ENCODE data around the gene CD6. TPM values are rescaled to one million over a fixed set of nuclear protein-coding genes. Genes with fewer than 3 reads are reported as not detected.

CD6 gene
- total and polyA plus RNA-seq, 2 donors (not counting 3 experiments of a cell fraction or from before 2014, with no cell fraction given) = not detected

DNA sequence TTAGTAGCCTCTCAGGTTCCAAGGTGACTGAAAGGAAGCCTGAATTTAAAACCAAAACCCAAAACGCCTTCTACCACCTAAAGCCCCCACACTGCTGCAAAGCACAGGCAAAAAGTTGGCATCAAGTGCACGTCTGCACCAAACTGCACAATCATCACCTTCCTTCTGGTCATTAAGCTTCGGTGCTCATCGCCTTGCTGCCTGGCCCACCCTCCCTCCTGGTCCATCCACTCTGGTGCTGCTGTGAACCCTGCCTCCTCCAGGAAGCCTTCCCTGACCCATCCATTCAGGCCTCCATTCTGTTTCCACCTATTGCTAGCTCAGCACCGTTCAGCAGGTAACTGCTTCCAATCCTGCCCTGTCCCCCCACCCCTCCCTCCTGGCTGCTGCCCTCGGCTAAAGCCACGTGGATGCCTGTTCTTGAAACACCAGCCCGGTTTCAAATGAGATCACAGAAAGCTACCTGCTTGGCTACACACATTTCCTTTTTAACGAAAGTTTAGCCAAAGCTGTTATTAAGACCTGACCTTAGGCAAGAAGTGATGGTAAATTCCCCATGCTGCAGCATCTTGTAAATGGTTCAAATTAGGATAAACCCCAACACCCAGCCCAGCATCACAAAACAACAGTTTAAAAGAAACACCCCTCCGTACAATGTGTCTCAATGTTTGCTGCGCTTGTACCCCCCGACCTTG is 77.0 kb downstream of the CD6 start:
- intact Hi-C loops (cut with micrococcal nuclease) (no loop called here), dilution Hi-C loops (cut with MboI; ENCODE audit: extremely low pct_ligation_motif_present, low sequenced_read_pairs) (no loop called here)
- Histone ChIP-seq H3K9ac (replicated peaks; ENCODE audit: extremely low read depth, insufficient read depth, low read length) (no peak overlapping the region), H3K79me2 (ENCODE audit: control insufficient read depth, insufficient read depth, low read length) (no peaks in the 10 kb centered on the region), H3K4me1 (ENCODE audit: control insufficient read depth, extremely low read depth, insufficient read depth, low read length) (no peaks in the 10 kb centered on the region), H3K9me3 (replicated peaks; ENCODE audit: control insufficient read depth, insufficient read depth, low read length) (no peaks in the 10 kb centered on the region), H3K4me2 (ENCODE audit: insufficient read depth, low read length) (no peak overlapping the region), H2AFZ (ENCODE audit: low read depth, low read length) (no peak overlapping the region), H4K20me1 (replicated peaks; ENCODE audit: control insufficient read depth, extremely low read depth, insufficient read depth, low read length) (no peaks in the 10 kb centered on the region), H3K4me3 (replicated peaks in 1 of 3; ENCODE audit: insufficient read depth in 1 of 3, low read depth in 1 of 3, low read length in 3 of 3) (no peak overlapping the region), H3K27me3 (ENCODE audit: control insufficient read depth in 2 of 2, insufficient read depth in 2 of 2, low read length in 2 of 2) (peaks cover 2 to 3% of the 10 kb centered on the region in 2 experiments), H3K9me1 (replicated peaks; ENCODE audit: control insufficient read depth, extremely low read depth, insufficient read depth, low read length) (no peaks in the 10 kb centered on the region), H3K36me3 (ENCODE audit: control insufficient read depth in 2 of 2, extremely low read depth in 1 of 2, insufficient read depth in 2 of 2, low read length in 2 of 2) (no peaks in the 10 kb centered on the region), H3K27ac (ENCODE audit: insufficient read depth, low read depth, low read length) (no peak overlapping the region)
- FAIRE-seq (no peak), DNase-seq (ENCODE audit: low read depth, low spot score) (no peak)
- ChIA-PET POLR2A (no interaction called here), CTCF (no interaction called here)
- no TSS peak for BruUV-seq (replicated peaks)
- TF ChIP-seq MYC (IDR thresholded peaks at IDR 0.05; ENCODE audit: low read depth, low read length) (no peak), EZH2 (IDR thresholded peaks at IDR 0.05; ENCODE audit: borderline replicate concordance, low read depth, low read length, severe bottlenecking) (no peak), FOS (IDR thresholded peaks at IDR 0.05; ENCODE audit: borderline replicate concordance, insufficient read depth, low read length) (no peak), POLR2AphosphoS5 (IDR thresholded peaks at IDR 0.05; ENCODE audit: insufficient read depth, low read depth, low read length) (no peak), GATA2 (IDR thresholded peaks at IDR 0.05; ENCODE audit: insufficient read depth, insufficient read length, low read depth, low read length) (no peak), CTCF (IDR thresholded peaks at IDR 0.05; ENCODE audit: extremely low read depth in 1 of 2, insufficient read depth in 1 of 2, low read depth in 1 of 2, low read length in 2 of 2) (no peak), MAX (IDR thresholded peaks at IDR 0.05; ENCODE audit: insufficient read depth, insufficient read length) (no peak), JUN (IDR thresholded peaks at IDR 0.05; ENCODE audit: borderline replicate concordance, insufficient read depth, insufficient read length, low read depth) (no peak), POLR2A (IDR thresholded peaks at IDR 0.05; ENCODE audit: low read depth, low read length) (no peak)
